C4-2B (cell line): Measurements from ENCODE around the gene SEMA3A.

Source experiments
- H3K27ac ChIP-seq: fragments of 450-650 bp; 2 replicates; pipeline ENCODE4 v1.5.1; 2017
- ZFX ChIP-seq: fragments of 450-650 bp; IDR thresholded peaks from 2 replicates; pipeline ENCODE4 v1.6.1; 2017
- TF ChIP-seq, protein P1 (sequence below): fragments of 450-650 bp; conservative IDR thresholded peaks from 2 replicates; pipeline ENCODE4 v1.5.1; 2017; ENCODE audit warnings: mild to moderate bottlenecking

Gene SEMA3A

DNA sequence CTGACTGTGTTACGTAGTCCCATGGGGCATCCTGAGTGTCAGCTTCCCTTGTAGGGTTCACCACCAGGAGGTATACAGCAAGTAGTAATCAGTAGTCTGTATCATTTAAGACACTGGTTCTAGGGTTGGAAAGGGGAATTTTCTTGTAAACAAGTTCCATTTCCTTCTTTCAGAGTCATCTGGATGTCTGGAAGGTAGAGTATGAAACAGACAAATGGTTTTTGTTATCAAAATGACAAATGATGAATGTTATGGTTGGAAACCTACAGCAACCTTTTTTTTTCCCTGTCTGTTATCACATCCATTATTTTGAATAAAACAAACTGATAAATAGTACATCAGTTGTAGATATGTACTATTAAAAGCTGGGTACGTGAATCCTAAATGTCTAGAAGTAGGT, 19.1 kb downstream of the SEMA3A start:
- TF ChIP-seq ZFX: no peak
- TF ChIP-seq, protein P1, sequence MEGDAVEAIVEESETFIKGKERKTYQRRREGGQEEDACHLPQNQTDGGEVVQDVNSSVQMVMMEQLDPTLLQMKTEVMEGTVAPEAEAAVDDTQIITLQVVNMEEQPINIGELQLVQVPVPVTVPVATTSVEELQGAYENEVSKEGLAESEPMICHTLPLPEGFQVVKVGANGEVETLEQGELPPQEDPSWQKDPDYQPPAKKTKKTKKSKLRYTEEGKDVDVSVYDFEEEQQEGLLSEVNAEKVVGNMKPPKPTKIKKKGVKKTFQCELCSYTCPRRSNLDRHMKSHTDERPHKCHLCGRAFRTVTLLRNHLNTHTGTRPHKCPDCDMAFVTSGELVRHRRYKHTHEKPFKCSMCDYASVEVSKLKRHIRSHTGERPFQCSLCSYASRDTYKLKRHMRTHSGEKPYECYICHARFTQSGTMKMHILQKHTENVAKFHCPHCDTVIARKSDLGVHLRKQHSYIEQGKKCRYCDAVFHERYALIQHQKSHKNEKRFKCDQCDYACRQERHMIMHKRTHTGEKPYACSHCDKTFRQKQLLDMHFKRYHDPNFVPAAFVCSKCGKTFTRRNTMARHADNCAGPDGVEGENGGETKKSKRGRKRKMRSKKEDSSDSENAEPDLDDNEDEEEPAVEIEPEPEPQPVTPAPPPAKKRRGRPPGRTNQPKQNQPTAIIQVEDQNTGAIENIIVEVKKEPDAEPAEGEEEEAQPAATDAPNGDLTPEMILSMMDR: no peak
- H3K27ac ChIP-seq: no peak overlapping the region

DNA sequence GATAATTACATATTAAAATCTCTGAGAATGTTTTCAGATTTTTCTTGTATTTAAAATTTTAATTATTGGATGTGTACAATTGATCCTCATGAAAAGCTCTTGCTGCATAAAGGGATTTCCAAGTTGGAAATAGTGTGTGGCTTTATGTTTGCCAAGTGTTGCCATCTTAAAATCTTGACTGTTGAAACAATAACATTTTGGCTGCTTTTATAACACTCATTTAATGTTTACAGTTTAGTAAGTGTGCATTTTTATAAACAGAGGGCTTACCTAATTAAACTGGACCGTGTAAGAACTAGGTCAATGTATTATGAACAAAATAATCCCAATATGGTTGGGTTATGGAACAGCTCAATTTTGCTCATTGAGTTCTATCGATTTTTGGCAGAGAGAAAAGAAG, 23.9 kb downstream of the SEMA3A start:
- no peak overlapping the region for H3K27ac ChIP-seq
- no peak for TF ChIP-seq ZFX
- TF ChIP-seq, protein P1: no peak

DNA sequence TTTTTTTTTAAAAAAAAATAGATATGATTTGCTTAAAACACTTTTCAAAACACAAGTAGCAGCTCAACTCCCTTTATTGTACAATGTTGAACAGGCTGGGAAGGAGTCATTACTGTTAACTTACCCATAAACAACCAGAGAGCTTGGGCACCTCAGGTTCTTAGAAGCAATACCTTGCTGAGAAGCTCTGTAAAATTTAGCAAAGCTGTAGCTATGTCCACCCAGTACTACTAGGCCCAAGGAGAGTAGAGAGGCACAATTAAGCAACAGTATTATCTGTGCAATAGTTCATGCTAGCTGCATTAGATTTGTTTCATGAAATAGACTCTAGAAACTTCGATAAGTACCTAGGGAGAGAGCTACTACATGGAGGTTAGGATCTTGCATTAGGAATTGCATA, 32.0 kb downstream of the SEMA3A start:
- TF ChIP-seq, protein P1: no peak
- no peak for TF ChIP-seq ZFX
- H3K27ac ChIP-seq: no peak overlapping the region

DNA sequence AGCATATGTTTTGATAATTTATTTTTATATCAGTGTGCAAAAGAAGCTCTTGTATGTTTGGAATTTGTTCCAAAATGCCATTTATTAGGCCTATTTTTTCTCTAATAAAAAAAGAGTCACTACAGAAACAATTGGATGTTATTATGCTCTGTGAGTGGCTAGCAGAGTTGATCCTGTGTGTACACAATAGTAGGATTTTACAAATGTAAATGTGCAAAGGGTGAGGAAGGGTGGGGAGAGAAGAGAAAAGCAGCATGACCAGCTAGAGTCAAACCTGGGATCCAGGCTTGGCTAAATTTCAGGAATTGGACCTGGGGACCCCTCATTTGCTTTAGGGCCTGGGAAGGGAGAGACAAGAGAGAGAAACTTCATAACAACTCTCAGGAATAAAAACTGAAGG, 32.5 kb downstream of the SEMA3A start:
- H3K27ac ChIP-seq: no peak overlapping the region
- TF ChIP-seq ZFX: no peak
- TF ChIP-seq, protein P1: no peak

DNA sequence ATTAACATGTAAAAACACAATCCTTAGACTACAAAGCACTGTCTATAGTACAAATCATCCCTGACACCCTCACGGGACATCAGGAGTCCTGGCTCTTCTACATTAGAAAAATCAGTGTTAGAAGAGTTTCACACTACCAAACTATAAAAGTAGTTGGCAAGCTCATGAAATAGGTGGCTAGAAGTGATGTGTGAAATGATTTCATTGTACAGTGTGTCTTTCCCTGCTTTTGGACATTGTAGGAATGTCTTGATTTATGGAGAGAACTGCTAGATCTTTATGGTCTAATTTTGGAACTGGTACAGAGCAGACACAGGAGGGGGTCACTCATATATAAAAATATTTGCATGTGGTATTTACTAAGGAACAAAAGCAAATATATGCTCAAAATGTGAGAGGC, 33.2 kb downstream of the SEMA3A start:
- TF ChIP-seq ZFX: no peak
- TF ChIP-seq, protein P1: no peak
- no peak overlapping the region for H3K27ac ChIP-seq

DNA sequence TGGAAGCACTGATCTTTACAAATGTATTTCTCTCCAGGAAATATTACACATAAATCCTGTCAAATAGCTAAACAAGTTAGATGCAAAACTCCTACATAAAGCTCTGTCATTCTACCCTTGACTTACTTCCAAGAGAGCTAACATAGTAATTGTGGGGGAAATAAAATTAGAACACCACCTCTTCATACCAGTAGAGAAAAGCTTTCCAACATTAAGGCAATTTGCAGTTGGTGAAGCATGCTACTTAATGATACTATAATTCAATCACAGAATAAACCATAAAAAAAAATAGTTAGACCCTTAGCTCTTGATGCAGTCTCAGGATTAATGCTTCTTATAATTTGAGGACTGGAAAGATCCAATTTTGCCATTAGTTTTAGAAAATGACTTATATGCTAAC, 35.2 kb downstream of the SEMA3A start:
- TF ChIP-seq, protein P1: no peak
- TF ChIP-seq ZFX: no peak
- H3K27ac ChIP-seq: no peak overlapping the region

DNA sequence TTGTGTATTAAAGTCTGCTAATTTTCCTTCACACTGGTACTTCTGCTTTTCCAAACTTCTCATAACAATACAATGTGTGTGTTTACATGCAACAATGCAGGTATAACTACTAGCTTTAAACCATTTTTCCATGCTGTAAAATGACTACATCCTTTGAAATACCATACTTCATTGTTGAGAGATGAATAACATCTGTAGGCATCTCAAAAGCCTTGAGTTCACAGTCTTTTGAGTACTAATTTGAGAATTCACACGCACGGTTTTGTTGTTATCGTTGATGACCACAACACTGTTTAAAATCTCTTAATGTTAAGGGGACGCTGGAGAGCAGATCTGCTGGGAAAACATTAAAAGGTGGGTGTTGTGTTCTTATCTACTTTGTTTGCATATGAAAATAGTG, 37.4 kb downstream of the SEMA3A start:
- TF ChIP-seq, protein P1: no peak
- TF ChIP-seq ZFX: no peak
- no peak overlapping the region for H3K27ac ChIP-seq
